Right renal cortex interstitium (tissue), 3 donors: Measurements from ENCODE around the gene DTWD2. TPM values are rescaled to one million over a fixed set of nuclear protein-coding genes. Genes with fewer than 3 reads are reported as not detected.
A peak's percentile ranks its signal among the peaks of the same experiment; 100 is the strongest.
"Not testable (repeated sequence)": the region's sequence is repeated elsewhere in the genome, so short reads cannot be mapped to it uniquely, and the experiment has no call there.

ENCODE experiments used
- DNase-seq, 3 donors: peaks; one replicate each; pipeline ENCODE4 v3.0.0-alpha.2; 2013; ENCODE audit warnings: low read depth in 3 of 3, low spot score in 2 of 3
- polyA plus RNA-seq, 3 donors: library from polyadenylated mRNA; unstranded; fragments of 120-200 nt; gene quantifications; one replicate each; pipeline ENCODE4 v1.2.1, GENCODE V29; 2013; ENCODE audit not compliant: insufficient read length in 3 of 3

DTWD2 gene
- polyA plus RNA-seq, 3 donors = 12.9 to 14.5 (median 13.8) TPM

GRCh38 chr5:118882666-118883065 is 105.7 kb downstream of the DTWD2 start:
- DNase-seq = no peak

GRCh38 chr5:118876852-118877251 is 111.5 kb downstream of the DTWD2 start:
- DNase-seq = not testable (repeated sequence)

DNA sequence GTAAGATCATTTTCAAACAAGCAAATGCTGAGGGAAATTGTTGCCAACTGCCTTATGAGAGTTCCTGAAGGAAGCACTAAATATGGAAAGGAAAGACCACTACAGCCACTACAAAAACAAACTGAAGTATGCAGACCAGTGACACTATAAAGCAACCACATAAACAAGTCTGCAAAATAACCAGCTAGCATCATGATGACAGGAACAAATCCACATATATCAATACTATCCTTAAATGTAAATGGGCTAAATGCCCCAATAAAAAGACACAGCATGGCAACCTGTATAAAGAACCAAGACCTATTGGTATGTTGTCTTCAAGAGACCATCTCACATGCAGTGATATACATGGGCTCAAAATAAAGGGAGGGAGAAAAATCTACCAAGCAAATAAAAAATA is 113.2 kb downstream of the DTWD2 start:
- DNase-seq = no peak

DNA sequence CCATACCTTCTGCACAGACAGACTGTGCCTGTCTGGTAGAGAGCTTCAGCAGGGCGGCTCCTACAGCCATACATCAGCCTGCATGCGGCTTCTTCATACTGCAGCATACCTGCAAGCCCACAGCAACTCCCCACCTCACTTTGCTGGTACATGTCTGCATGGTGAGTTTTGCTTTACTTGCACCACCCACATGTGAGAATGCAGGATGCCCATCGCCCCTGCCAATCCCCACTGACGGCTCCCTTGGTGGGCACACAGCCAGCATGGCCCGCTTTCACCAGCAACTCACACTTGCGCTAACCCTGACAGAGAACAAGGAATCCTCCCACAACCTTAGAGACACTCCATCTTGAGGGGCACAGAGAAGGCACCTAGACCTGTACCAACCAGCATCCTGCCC is 114.9 kb downstream of the DTWD2 start:
- no peak for DNase-seq

DNA sequence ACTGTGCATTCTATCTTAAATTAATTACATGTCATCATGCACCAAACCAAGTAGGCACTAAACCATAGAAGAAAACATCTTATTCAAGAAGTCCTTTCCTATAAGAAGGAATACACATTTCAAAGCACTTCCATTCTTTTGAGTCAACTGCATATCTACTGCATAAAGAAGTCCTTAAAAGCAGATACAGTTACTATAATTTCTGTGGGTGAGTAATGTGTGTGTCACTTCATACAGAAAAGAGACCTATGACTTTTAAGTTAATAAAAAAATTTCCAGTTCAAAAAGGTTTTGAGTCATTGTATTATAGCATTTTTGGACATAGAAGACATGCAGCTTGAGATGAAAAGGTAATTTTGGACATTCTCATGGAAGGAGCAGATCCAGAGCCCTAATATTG is 125.0 kb downstream of the DTWD2 start:
- DNase-seq = no peak

DNA sequence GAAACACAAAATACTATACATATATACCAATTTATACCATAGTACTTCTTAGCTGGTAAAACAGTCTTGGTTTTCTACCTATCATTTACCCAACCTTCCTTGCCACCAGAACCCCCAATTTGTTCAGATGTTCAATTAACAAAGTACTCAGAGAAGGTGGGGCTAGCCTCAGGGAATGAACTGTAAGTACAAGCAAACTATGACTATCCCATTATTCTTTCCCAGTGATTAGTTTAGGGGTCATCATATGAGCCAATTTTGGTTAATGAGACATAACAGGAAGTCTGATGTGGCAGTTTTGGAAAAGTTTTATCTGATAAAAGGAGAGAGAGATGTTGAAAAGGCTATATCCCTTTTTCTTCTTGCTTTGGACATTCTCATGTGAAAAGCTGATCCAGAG is 125.8 kb downstream of the DTWD2 start:
- DNase-seq = no peak

- no peak for DNase-seq
Observed at GRCh38 chr5:118857700-118858099, 130.6 kb downstream of the DTWD2 start.

DNA sequence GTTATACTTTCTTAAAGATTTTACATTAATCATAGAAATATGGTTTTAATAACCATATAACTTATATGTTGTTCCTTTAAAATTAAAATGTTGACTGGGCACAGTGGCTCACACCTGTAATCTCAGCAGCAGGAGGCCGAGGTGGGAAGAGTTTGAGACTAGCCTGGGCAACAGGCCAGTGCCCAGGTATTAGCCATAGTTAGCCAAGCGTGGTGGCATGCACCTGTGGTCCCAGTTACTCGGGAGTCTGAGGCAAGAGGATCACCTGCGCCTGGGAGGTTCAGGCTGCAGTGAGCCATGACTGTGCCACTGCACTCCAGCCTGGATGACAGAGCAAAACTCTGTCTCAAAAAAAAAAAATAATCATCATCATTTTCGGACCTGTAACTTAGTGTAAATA is 133.5 kb downstream of the DTWD2 start:
- no peak for DNase-seq

DNA sequence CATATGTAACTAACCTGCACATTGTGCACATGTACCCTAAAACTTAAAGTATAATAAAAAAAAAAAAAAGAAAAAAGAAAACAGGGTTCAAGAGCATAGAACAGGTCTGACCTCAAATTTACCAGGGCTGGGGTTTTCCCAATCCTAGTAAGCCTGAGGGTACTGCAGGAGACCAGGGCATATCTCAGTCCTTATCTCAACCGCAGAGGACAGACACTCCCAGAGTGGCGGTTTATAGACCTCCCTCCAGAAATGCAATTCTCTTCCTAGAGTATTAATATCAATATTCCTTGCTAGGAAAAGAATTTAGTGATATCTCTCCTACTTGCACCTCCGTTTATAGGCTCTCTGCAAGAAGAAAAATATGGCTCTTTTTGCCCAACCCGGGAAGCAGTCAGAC is 136.6 kb downstream of the DTWD2 start:
- not testable (repeated sequence) for DNase-seq

DNA sequence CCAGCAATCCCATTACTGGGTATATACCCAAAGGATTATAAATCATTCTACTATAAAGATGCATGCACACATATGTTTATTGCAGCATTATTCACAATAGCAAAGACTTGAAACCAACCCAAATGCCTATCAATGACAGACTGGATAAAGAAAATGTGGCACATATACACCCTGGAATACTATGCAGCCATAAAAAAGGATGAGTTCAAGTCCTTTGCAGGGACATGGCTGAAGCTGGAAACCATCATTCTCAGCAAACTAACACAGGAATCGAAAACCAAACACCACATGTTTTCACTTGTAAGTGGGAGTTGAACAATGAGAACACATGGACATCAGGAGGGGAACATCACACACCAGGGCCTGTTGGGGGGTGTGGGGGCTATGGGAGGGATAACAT is 138.8 kb downstream of the DTWD2 start:
- DNase-seq = not testable (repeated sequence)

DNA sequence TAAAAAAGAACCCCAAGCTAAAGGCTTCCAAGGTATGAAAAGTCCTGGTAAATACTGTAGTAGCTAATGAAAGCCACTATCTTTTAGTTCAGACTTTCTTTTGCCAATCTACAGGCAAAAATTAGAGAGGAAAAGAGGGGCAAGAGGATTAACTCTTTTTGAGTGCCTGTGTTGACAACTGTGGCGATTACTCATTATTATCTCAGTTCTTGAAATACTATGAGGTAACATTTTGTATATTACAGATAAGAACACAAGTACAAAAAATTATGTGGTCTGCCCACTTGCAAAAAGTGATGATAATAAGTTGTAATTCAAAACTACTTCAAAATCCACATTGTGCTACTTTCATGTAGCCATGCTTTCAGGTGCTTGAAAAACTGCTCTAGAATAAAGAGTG is 144.0 kb downstream of the DTWD2 start:
- no peak for DNase-seq

- DNase-seq = no peak
Observed at GRCh38 chr5:118834710-118835109, 153.6 kb downstream of the DTWD2 start.

GRCh38 chr5:118832974-118833373 is 155.4 kb downstream of the DTWD2 start:
- no peak for DNase-seq

- no peak for DNase-seq
Observed at GRCh38 chr5:118825226-118825625, 163.1 kb downstream of the DTWD2 start.

GRCh38 chr5:118818604-118819003 is 169.7 kb downstream of the DTWD2 start:
- DNase-seq = no peak

- DNase-seq = no peak
Observed at GRCh38 chr5:118808441-118808840, 179.9 kb downstream of the DTWD2 start.

- no peak for DNase-seq
Observed at GRCh38 chr5:118806571-118806970, 181.8 kb downstream of the DTWD2 start.

GRCh38 chr5:118802335-118802734 is 186.0 kb downstream of the DTWD2 start:
- no peak for DNase-seq

GRCh38 chr5:118796081-118796480 is 192.3 kb downstream of the DTWD2 start:
- no peak for DNase-seq

DNA sequence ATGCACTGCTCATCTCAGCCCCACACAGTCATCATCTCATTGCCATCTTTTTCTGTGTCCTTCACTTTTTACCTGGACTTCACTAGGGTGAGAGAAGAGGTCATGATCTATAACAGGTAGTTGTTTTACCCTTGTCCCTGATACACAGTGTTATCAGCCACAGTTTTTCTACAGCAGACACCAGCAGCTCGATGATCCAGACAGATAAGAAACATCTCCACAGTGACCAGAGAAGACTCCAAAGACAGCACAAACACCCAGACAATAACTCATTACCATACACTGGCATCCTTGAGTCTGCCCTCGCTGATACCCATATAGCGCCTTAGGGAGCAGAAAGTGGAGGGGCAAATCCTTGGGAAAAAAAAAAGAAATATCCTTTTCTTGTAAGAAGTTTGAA is 194.1 kb downstream of the DTWD2 start:
- DNase-seq = no peak

- DNase-seq = no peak
Observed at GRCh38 chr5:118793652-118794051, 194.7 kb downstream of the DTWD2 start.

DNA sequence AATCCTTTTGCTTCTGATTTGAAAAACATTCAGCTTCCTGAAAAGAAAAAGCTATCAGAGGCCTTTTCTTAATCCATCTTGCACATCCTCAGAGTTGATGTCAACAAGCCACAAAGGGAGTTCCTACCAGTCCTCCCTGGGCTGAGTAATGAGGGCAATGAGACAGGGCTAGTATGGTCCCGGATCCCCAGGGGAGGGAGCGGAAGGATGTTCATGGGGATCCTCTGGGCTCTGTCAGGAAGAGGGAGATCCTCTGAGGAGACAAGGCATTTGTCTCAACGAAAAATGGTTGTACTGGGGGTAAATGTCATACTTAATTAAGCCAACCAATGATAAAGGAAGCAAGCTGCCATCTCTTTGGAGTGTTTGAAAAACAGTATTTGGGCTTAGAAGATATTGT is 195.3 kb downstream of the DTWD2 start:
- DNase-seq = no peak

GRCh38 chr5:118791926-118792734 is 196.2 kb downstream of the DTWD2 start:
- peak; percentile 47 to 69 (median 56) for DNase-seq
